Small intestine (tissue), 7 donors: ENCODE data around the gene PDE4D. TPM values are rescaled to one million over a fixed set of nuclear protein-coding genes. Genes with fewer than 3 reads are reported as not detected.

ENCODE experiments used
- DNase-seq, 2 donors: peaks; one replicate each; pipeline versions ENCODE4 v3.0.0 to v3.0.0-alpha.2; 2013
- FAIRE-seq: peaks from 2 replicates; lab custom pipeline; 2012; peaks lifted over from hg19 to GRCh38; lab: Jason Lieb, UNC
- H3K27ac ChIP-seq, 3 donors: one replicate each; pipeline ENCODE4 v1.5.1; 2013; ENCODE audit warnings: low read length in 2 of 3, mild to moderate bottlenecking in 2 of 3, control low read depth in 1 of 3, inconsistent platforms in 1 of 3, low read depth in 1 of 3, moderate library complexity in 1 of 3
- H3K27me3 ChIP-seq, 3 donors: one replicate each; pipeline ENCODE4 v1.6.1; 2013; ENCODE audit warnings: low read length in 3 of 3, inconsistent platforms in 1 of 3; ENCODE audit not compliant: control insufficient read depth in 3 of 3, insufficient read depth in 3 of 3
- H3K36me3 ChIP-seq, 3 donors: one replicate each; pipeline ENCODE4 v1.6.1; 2013; ENCODE audit warnings: low read length in 3 of 3, inconsistent platforms in 1 of 3, low read depth in 1 of 3, mild to moderate bottlenecking in 1 of 3, moderate library complexity in 1 of 3; ENCODE audit not compliant: control insufficient read depth in 3 of 3, insufficient read depth in 2 of 3
- H3K4me1 ChIP-seq, 3 donors: one replicate each; pipeline ENCODE4 v1.6.1; 2013; ENCODE audit warnings: low read length in 2 of 3, inconsistent platforms in 1 of 3, low read depth in 1 of 3, mild to moderate bottlenecking in 1 of 3, moderate library complexity in 1 of 3; ENCODE audit not compliant: control insufficient read depth in 3 of 3, insufficient read depth in 2 of 3
- H3K4me3 ChIP-seq, 3 donors: one replicate each; pipeline ENCODE4 v1.5.1; 2013; ENCODE audit warnings: low read length in 3 of 3, control low read depth in 1 of 3, inconsistent platforms in 1 of 3, low read depth in 1 of 3, mild to moderate bottlenecking in 1 of 3, moderate library complexity in 1 of 3
- H3K9me3 ChIP-seq, 2 donors: one replicate each; pipeline ENCODE4 v1.6.1; 2013; ENCODE audit warnings: low read depth in 1 of 2, low read length in 1 of 2; ENCODE audit not compliant: control insufficient read depth in 2 of 2, insufficient read depth in 1 of 2
- WGBS, 3 donors: extraction: QIAGEN DNeasy Blood & Tissue Kit; methylation state at CpG; one replicate each; pipeline ENCODE4 v1.1.7; 2013; 5-methylcytosine and 5-hydroxymethylcytosine counted together
- polyA plus RNA-seq, 4 donors: library from polyadenylated mRNA; stranded (reverse) in 3 of 4; unstranded in 1 of 4; fragments of 200-250 nt in 3 of 4; fragments of 120-200 nt in 1 of 4; gene quantifications; one replicate each; pipeline versions ENCODE4 v1.2.1 to v1.2.3, GENCODE V29; 2013
- donor health status: healthy with polysubstance abuse.
- donor health status: control.
- donor health status: control.
- donor health status: Bipolar disorder and iron deficiency.
- donor health status: healthy.

Gene PDE4D
- polyA plus RNA-seq, 4 donors: 2.9 to 16.2 (median 5.3) TPM

DNA sequence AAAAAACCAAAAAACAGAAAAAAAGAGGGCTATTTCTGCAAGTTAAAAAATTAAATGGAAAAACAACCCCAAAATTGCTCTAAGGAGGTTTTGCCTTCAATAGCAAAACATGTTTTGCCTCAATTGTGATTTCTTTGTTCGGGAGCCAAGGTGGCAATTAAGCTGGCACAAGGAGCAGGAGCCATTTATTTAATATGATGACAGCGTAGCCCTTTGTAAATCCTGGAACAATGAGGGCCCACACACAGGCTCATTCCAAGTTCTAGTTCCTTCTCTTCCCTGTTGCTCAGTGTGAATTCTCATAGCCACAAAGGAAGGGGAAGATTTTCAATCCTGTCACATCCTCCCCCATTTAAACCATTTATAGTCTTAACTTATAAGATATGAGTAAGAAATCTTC is 353.2 kb downstream of the PDE4D start:
- no peaks in the 10 kb centered on the region for H3K27me3 ChIP-seq
- 12 to 53% (median 31%) methylated on average over 2 of the region's 2 CpGs for WGBS, 3 donors
- no peak for DNase-seq
- FAIRE-seq: no peak
- no peaks in the 10 kb centered on the region for H3K9me3 ChIP-seq
- no peak overlapping the region for H3K27ac ChIP-seq
- H3K4me3 ChIP-seq: no peak overlapping the region
- H3K36me3 ChIP-seq: no peaks in the 10 kb centered on the region
- H3K4me1 ChIP-seq: peaks cover 0 to 17% (median 4%) of the 10 kb centered on the region in 3 donors

DNA sequence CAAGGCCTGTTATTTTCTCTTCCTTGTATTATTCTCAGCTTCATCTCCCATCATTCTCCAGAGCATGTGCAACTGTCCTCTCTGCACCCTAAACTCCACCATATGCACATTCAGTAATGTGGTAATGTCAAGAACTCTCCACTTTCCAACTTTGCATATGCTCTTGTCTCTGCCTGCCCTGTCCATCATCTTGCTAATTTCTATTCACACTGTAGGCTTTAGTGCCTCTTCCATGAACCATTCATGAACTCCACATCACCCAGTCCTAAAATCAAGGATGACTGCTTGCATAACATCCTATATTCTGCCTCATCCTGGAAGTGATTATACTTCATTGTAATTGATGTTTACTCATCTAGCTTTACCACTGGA is 354.8 kb downstream of the PDE4D start:
- Histone ChIP-seq H3K9me3 (no peaks in the 10 kb centered on the region), H3K4me3 (no peak overlapping the region), H3K27me3 (no peaks in the 10 kb centered on the region), H3K27ac (no peak overlapping the region), H3K36me3 (no peaks in the 10 kb centered on the region), H3K4me1 (peaks cover 0 to 12% (median 0%) of the 10 kb centered on the region in 3 donors)
- DNase-seq (no peak), FAIRE-seq (no peak)

DNA sequence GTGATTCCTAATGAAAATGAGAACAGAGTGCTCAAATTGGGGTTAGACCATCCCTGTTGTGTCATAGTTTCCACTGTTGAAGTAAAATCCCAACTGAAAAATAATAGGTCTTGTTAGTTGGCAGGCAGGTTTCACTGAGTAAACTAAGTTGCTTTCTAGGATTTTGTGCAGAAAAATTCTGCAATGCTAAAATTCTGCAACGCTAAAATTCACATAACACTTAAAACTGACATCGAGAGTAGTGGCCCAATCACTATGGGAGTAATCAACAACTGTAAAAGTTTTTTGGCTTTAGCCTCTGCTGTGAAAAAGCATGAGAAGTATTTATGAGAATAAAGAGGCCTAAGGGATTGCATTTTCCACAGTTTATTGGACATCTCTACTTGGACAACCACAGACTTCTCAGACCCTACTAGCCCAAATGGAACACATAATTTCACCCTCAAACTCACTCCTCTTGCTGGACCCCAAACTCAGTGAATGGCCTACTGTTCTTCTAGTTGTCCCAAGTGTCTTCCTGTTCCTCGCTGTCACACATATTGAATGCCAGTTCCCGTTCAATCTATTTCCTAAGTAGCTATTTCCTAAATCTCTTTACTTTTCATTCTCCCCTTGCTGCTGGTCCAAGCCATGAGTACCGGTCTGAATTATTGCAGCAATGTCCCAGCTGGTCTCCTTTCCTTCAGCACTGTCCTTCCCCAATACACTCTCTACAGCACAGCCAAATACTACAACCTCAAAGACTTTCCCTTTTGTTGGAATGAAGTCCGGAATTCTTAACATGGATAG is 355.4 kb downstream of the PDE4D start:
- WGBS, 3 donors: 80 to 95% (median 91%) methylated on average over 6 of the region's 6 CpGs
- no peak overlapping the region for H3K27ac ChIP-seq
- H3K4me1 ChIP-seq: peaks cover 0 to 7% (median 0%) of the 10 kb centered on the region in 3 donors
- no peak for DNase-seq
- H3K27me3 ChIP-seq: no peaks in the 10 kb centered on the region
- H3K36me3 ChIP-seq: no peaks in the 10 kb centered on the region
- no peaks in the 10 kb centered on the region for H3K9me3 ChIP-seq
- FAIRE-seq: no peak
- H3K4me3 ChIP-seq: no peak overlapping the region

DNA sequence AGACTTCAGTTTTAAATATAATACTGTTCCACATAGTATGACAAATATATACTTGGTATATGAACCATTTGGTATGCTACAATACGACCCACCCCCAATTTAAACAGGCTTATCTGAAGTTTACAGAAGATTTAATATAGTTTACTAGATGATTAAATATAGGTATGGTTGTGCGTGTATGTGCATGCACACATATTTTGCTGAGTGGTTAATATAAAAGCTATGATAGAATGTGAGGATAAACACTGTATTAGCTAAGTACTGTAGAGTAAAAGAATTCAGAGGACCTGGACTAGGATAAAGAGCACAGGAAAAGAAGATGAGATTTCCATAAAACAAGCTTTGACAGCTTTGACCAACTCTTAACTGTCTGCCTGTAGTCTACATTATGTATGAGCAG is 356.7 kb downstream of the PDE4D start:
- WGBS, 3 donors: 64 to 79% (median 75%) methylated on average over 2 of the region's 2 CpGs
- DNase-seq: no peak
- no peak for FAIRE-seq
- Histone ChIP-seq H3K9me3 (no peaks in the 10 kb centered on the region), H3K27me3 (no peaks in the 10 kb centered on the region), H3K36me3 (no peaks in the 10 kb centered on the region), H3K4me3 (no peak overlapping the region), H3K4me1 (peaks cover 0 to 2% (median 0%) of the 10 kb centered on the region in 3 donors), H3K27ac (no peak overlapping the region)

- FAIRE-seq: no peak
- Histone ChIP-seq H3K4me3 (no peak overlapping the region), H3K27ac (no peak overlapping the region), H3K9me3 (no peaks in the 10 kb centered on the region), H3K4me1 (peaks cover 0 to 2% (median 0%) of the 10 kb centered on the region in 3 donors), H3K27me3 (no peaks in the 10 kb centered on the region), H3K36me3 (no peaks in the 10 kb centered on the region)
- DNase-seq: no peak
- WGBS, 3 donors: 75 to 83% (median 76%) methylated on average over 2 of the region's 2 CpGs
Observed at GRCh38 chr5:59535561-59535960, 358.0 kb downstream of the PDE4D start.

- no peak overlapping the region for H3K27ac ChIP-seq
- no peaks in the 10 kb centered on the region for H3K4me1 ChIP-seq
- no peaks in the 10 kb centered on the region for H3K27me3 ChIP-seq
- DNase-seq (no peak), FAIRE-seq (no peak)
- H3K4me3 ChIP-seq: no peak overlapping the region
- no peaks in the 10 kb centered on the region for H3K9me3 ChIP-seq
- H3K36me3 ChIP-seq: no peaks in the 10 kb centered on the region
Observed at GRCh38 chr5:59533730-59534108, 359.8 kb downstream of the PDE4D start.

GRCh38 chr5:59532979-59533729 is 360.4 kb downstream of the PDE4D start:
- peak; percentile 15 for FAIRE-seq
- 94 to 100% (median 97%) methylated on average over 1 of the region's 1 CpG for WGBS, 3 donors
- H3K4me3 ChIP-seq: no peak overlapping the region

DNA sequence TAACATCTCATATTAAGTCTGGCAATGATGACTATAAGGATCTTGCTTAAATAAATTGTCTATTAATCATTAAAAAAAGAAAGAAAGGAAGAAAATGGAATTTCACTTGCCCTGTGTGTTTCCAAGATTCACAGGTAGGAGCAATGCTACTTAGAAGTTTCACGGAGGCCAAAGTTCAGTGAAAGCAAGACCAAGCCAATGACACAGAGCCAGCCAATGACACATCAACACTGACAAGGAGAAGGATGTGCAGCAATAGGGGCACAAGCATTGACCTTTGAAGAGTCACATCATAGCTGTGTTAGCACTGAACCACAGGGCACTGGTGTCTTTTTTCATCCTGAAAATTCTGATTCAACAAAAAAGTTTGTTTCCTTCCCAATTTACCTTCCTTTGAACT is 364.3 kb downstream of the PDE4D start:
- DNase-seq (no peak), FAIRE-seq (no peak)
- WGBS, 3 donors: 90 to 97% (median 95%) methylated on average over 1 of the region's 1 CpG

More at GRCh38 chr5:59532979-59533729, 360.4 kb downstream of the PDE4D start:
- no peaks in the 10 kb centered on the region for H3K36me3 ChIP-seq
- no peaks in the 10 kb centered on the region for H3K27me3 ChIP-seq
- no peak overlapping the region for H3K27ac ChIP-seq
- H3K9me3 ChIP-seq: no peaks in the 10 kb centered on the region
- no peaks in the 10 kb centered on the region for H3K4me1 ChIP-seq
- no peak for DNase-seq

More for the DNA sequence above, 364.3 kb downstream of the PDE4D start:
- Histone ChIP-seq H3K27me3 (no peaks in the 10 kb centered on the region), H3K4me1 (peaks cover 0 to 14% (median 2%) of the 10 kb centered on the region in 3 donors), H3K4me3 (no peak overlapping the region), H3K36me3 (no peaks in the 10 kb centered on the region), H3K27ac (no peak overlapping the region), H3K9me3 (peaks cover 0 to 1% of the 10 kb centered on the region in 2 donors)
